GM19463 (cell line): ENCODE results near the gene CDCP1.
A peak's percentile ranks its signal among the peaks of the same experiment; 100 is the strongest.
"Not testable (repeated sequence)": the region's sequence is repeated elsewhere in the genome, so short reads cannot be mapped to it uniquely, and the experiment has no call there.

Source experiments
- ATAC-seq: cut with Tn5 transposase; IDR thresholded peaks from one replicate; pipeline ENCODE4 v1.9.1; 2021; ENCODE audit warnings: mild to moderate bottlenecking, moderate library complexity; ENCODE audit not compliant: unreplicated experiment

Gene CDCP1

GRCh38 chr3:45060165-45060892 is 85.8 kb downstream of the CDCP1 start:
- no peak for ATAC-seq

GRCh38 chr3:45059132-45059531 is 87.0 kb downstream of the CDCP1 start:
- ATAC-seq = no peak

- no peak for ATAC-seq
Observed at GRCh38 chr3:45057557-45057956, 88.6 kb downstream of the CDCP1 start.

GRCh38 chr3:45056608-45057301 is 89.4 kb downstream of the CDCP1 start:
- ATAC-seq = no peak

GRCh38 chr3:45055411-45056143 is 90.6 kb downstream of the CDCP1 start:
- no peak for ATAC-seq

GRCh38 chr3:45055032-45055410 is 91.2 kb downstream of the CDCP1 start:
- ATAC-seq = no peak

- no peak for ATAC-seq
Observed at GRCh38 chr3:45054196-45054857, 91.9 kb downstream of the CDCP1 start.

GRCh38 chr3:45053805-45054195 is 92.4 kb downstream of the CDCP1 start:
- not testable (repeated sequence) for ATAC-seq

GRCh38 chr3:45051685-45052084 is 94.5 kb downstream of the CDCP1 start:
- no peak for ATAC-seq

- no peak for ATAC-seq
Observed at GRCh38 chr3:45049807-45050206, 96.4 kb downstream of the CDCP1 start.

- no peak for ATAC-seq
Observed at GRCh38 chr3:45048244-45048643, 97.9 kb downstream of the CDCP1 start.

GRCh38 chr3:45043728-45044299 is 102.4 kb downstream of the CDCP1 start:
- no peak for ATAC-seq

- no peak for ATAC-seq
Observed at GRCh38 chr3:45042162-45042561, 104.0 kb downstream of the CDCP1 start.

GRCh38 chr3:45041666-45042065 is 104.5 kb downstream of the CDCP1 start:
- ATAC-seq = no peak

GRCh38 chr3:45037720-45038455 is 108.3 kb downstream of the CDCP1 start:
- peak; percentile 59 for ATAC-seq

- no peak for ATAC-seq
Observed at GRCh38 chr3:45035441-45036301, 110.5 kb downstream of the CDCP1 start.

GRCh38 chr3:45034612-45035252 is 111.4 kb downstream of the CDCP1 start:
- ATAC-seq = peak; percentile 57

GRCh38 chr3:45033791-45034190 is 112.4 kb downstream of the CDCP1 start:
- ATAC-seq = no peak
